ENCODE results near the gene FRZB.
"Not testable (repeated sequence)": the region's sequence is repeated elsewhere in the genome, so short reads cannot be mapped to it uniquely, and the experiment has no call there.

The FRZB gene, protein sequence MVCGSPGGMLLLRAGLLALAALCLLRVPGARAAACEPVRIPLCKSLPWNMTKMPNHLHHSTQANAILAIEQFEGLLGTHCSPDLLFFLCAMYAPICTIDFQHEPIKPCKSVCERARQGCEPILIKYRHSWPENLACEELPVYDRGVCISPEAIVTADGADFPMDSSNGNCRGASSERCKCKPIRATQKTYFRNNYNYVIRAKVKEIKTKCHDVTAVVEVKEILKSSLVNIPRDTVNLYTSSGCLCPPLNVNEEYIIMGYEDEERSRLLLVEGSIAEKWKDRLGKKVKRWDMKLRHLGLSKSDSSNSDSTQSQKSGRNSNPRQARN

DNA sequence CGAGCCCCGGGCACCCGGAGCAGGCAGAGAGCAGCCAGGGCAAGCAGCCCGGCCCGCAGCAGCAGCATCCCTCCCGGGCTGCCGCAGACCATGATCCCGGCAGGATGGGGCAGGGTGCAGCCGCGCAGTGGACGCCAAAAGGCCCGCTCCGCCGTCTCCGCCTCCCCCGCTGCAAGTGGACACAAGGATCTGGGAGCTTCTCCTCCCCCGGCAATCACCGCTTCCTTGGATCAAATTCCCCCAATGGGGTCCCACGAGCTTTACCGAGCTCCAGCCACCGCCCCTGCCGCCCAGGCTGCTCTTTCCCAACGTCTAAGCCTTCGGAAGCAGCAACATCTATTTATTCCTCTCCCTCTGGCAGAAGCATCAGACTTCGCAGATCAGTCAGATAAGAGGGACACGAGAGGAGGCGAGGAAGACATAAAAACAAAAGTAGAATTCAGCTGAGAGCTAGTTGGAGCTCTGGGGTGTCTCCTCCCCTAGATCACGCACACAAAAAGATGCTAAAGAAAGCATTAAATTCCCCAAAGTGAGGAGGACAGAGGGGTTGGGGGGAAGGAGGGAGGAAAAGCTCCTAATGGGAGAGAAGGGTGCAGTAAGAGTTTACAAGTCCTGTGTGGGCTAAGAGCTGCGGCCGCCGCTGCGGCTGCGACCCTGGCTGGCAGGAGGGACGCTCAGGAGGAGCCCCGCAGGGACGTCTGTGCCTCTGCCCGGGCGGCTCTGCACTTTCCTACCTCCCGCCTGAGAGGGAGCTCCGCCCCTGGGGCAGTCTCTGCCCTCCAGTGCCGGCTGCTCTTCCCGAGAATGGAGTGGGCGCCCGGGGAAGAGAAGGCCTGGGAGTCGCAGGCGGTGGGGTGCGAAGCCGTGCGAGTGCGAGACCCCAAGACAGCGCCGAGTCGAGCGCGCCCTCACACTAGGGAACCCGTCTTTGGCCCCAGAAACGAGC lies at the start of gene FRZB:
FRZB (minus strand) TSS at position 177 of the 946 bp plus-strand sequence; CDS start at position 92, 85 bp downstream.
- no peak for DNase-seq

DNA sequence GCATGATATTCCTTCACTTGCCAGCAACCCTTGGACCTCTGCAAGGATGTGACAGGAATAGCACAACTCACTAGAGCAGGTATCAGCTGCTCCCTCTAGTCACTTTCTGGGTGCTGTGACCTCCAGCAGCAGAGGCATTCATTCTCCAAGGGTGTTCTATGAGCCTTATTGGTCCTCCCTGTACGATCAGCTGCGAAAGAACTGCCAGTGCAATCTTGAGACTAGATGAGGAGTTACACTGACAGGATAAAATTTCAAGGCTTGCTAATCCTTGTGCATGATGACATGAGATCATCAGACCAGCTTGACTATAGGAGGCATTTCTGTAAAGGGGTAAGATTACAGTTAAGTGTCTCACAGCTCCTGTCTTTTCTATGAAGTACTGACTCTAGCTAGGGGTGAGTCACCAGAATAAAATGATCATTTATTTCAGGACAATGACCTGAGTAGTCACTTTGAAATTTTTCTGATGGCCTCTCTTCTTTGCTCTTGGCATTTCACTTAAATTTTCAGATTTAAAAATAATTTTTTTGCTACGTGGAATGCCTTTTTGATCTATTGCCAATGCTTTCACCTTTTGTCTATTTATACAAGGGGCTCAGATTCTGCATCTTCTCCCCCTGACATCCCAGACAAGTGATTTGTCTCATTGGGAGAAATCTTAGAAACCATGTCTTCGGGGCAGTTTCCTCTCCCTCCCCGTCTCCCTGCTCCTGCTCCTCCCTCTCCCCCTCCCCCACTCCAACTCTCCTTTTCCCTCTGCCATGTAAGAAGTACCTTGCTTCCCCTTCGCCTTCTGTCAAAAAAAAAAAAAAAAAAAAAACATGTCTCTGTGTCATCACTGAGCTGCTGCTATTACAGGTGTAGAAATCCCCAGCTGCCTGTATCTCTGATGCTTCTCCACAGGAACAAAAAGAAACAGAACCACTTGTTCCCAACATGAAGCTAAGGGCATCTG lies 49.2 kb upstream of the FRZB start:
- no peak for DNase-seq

DNA sequence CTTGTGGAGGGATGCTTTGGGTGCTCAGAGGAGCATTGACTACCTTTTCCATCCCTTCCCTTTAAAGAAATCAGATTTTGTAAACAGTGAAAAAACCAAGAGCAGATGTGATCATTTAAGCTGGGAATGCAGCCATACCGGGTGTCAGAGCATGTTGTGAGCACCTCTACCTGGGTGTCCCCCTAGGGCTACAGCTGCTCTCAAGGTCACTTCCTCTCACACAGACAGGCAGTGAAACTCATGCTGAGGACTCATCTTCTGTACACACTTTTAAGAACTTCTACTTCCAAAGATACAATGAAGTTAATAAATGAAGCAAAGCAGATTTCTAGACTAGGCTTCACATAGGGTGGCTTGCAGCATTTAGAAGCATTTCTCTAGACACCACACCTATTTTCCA lies 48.4 kb upstream of the FRZB start:
- DNase-seq, result no peak

DNA sequence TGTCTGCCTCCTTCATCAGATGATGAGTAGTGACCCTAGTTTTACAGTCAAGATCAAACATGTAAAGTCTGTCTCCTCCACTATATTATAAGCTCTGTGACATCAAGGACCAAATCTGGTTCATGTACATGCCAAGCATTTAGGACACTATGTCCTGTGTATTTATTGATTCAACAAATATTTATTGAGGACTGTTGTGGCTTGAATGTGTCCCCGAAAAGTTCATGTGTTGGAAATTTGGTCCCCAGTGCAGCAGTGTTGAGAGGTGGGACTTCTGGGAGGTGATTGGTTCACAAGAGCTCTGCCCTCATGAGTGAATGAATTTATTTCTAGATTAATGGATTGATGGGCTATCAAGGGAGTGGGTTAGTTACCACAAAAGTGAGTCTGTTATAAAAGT lies 46.6 kb upstream of the FRZB start:
- DNase-seq, result no peak

DNA sequence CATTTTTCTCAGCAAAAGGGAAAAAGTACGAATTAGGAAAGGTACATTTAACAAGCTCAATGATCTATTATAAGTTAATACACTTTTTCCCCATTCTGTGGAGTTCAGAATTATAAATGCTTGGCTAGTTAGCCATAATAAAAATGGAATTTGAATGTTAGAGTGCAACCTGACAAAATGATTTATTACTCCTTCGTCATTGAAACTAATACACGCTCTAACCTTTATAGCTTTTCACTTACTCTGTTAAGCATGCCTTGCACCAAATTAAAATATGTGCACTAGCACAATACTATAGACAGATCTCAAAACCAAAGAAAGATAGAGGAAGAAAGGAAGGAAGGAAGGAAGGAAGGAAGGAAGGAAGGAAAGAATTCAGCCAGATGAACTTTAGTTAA lies 46.1 kb upstream of the FRZB start:
- DNase-seq, result no peak

DNA sequence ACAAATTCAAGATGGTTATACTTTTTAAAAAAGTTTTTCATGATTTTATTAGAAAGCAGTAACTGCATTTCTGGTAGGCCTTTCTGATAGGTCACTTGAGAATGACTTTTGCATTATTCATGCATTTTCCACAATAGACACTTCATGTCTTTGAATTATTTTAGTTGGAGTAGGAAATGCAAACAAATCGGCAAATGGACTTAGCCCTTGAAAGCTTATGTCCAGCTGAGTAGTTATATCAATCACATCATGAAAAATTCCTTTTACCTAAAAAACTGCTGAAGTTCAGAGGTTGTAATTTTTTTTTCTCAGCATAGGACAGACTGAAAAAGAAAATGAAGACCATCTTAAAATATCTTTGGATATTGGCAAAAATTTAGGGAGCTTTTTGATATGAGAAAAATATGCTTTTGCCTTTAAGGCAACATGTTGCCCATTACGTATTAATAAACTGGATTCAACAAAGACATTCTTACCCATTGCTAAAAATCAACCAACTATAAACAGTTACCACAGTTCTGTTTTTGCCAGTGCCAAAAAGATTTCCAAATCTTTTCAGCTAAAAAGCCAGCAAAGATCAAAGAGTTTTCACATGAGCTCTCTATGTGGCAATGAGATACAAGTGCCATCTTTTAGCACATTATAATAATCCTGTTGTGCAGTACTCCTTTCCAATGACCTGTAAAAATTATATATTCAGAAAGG lies 45.5 kb upstream of the FRZB start:
- DNase-seq, result no peak

DNA sequence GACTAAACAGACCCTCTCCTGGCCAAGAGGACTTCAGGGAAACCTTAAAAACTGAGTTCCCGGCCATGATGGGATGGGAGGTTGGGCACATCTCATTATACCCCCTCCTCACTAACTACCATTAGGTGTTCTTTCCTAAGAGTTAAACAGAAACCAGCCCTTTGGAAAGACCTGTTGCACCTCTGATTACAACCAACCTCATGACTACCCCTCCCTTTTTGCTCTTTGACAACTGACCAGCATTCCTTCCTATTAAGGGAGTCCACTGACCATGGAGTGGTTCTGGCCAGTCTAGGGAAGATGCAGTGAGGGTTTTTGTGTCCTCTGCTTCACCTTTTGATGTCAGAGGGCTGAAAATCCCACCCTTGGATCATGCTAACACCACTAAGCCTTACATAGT lies 44.5 kb upstream of the FRZB start:
- DNase-seq, result no peak

DNA sequence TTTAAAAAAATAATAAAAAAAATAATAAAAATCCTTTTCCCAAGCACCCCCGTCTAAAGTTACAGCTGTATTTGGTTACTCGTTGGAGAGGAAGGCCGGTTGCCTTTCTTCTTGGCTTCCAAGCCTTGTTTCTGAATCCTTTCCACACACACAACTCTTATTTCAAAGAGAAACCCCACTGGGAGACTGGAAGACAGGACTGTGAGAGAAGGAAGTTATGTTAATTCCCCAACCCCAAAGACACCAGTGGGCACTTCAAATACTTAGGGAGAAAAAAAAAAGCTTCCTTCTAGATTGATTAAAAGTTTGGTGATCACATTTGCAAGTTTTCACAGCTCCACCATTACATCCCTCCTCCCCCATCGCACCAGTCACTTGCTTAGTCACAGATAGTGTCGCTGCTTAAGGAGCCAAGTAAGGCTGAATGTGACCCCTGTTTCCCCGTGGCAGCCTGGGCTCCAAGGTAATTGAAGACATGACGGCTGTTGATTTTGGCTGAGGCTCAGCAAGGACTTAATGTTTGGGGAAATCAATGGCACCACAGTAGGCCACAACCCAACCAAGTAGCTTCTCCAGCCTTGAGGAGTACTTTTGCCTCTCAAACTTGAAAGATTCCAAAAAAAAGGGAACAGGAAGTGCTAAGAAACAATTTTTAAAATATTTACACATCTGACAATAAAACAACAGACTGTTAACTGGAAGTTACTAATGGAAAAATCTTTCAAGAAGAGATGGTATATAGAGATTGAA lies 40.8 kb upstream of the FRZB start:
- DNase-seq, result no peak

DNA sequence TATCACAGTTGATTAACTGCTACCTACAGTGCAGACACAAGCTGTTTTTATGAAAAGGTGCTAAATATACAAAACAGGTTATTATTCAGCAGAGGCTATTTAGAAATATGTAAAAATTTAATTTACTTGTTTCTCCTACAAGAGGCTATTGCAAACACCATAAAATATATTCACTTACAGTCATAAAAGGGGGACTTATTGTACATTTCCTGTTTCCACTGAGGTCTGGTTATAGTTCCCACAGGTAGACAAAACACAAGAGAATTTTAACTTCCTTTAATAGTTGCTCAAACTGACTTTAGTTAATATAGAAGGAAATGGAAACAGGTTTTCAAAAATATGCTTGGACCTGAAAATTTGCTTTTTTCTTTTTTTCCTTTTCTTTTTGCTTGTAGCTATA lies 40.0 kb upstream of the FRZB start:
- DNase-seq, result no peak

DNA sequence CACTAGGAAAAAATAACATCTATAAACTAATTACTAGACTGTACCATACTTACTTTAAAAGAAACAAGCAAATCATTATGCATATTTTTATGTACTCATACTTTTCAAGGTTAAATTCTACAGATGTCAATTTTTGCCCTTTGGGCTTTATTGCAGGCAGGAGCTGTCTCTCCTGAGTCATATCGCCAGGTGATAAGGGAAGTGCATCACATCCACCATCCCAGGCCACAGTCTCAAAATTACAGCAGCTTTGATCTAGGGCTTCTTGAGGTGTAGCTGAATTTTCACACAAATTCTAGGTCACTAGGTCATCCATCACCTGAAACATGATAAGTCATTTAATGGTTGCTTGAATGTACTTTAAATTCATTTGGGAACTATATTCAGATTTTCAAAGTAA lies 38.4 kb upstream of the FRZB start:
- no peak for DNase-seq

DNA sequence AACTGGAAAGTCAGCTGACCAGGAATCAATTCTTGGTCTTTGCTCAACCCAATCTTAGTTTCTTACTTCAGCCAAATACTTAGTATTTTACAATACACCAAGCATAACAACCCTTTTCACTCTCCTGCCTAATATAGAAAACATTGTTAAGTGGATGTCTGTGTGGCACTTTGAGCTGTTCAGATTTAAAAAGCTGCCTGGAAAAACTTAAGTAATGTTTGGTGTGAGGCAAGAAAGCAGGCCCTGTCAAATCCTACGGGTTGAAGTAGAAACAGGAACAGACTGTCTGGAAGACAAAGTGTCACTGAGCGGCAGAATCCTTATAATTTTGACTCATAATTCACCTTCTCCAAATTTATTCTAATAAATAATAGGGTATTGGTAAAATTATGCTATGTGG lies 37.1 kb upstream of the FRZB start:
- DNase-seq, result no peak

DNA sequence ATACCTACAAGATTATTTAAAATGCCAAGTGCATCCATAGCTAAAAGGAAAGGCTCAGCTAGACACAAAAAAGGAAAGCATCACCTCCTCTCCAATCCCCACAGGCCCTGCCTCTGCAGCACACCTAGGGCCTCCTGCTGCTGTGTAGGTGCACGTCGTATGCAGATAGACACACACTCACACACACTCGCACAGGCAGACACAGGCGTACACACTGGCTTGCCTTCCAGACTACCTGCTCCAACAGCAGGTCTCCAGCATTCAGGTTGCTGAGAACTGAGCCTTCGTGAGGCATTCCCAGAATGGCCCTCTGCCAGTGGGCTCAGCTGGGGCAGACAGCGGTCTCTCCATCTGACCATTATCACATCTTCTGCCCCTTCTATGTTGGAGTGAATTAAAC lies 35.3 kb upstream of the FRZB start:
- no peak for DNase-seq

DNA sequence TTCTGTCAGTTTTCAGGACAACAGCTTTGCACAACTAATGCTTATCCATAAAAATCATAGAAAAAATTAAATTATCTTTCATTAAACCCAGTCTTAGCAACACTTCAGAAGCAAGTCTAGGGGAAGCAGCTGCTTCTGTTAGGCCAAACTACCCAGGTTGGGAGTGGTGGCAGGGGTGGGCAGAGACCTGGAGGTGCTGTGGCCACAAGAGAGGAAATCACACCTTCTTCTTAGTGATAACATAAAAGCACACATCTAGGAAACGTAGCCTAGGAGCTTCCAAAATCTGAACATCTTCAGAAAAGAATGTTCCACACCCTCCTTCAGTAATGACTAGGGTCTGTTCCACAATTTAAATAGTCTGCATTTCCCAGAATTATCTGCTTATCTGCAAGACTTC lies 32.3 kb upstream of the FRZB start:
- DNase-seq, result no peak

DNA sequence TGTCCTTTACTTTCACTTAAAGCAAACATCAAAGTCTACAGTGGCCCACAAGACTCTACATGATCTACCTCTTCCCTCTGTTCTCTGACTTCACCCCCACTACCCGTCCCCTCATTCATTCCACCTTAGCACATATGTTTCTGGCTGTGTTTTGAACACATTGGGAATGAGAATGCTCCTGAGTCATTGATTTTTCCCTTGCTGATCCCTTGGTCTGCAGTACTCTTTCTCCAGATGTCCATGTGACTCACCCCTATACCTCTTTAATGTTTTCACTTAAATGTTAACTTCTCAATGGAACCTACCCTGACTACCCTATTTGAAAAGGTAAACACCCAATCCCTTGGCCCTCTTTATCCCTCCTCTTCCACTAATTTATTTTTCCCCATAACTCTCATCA lies 30.7 kb upstream of the FRZB start:
- DNase-seq, result no peak

DNA sequence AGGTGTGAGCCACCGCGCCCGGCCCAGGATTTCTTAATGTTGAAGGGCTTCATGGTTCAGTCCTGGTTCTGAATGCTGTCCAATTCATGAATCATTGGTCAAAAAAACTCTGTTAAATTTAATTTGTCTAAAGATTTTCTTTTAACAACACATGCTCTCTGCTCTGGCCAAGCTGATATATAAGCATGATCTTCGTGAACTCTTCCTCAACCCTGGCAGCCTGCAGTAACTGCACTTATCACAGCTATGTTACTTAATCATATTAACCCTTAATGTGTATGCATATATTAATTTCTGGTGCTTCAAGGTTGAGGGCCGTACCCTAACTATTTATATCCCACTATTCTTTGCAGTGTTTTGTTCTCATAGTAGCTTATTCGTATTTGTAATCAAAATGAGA lies 29.4 kb upstream of the FRZB start:
- no peak for DNase-seq

DNA sequence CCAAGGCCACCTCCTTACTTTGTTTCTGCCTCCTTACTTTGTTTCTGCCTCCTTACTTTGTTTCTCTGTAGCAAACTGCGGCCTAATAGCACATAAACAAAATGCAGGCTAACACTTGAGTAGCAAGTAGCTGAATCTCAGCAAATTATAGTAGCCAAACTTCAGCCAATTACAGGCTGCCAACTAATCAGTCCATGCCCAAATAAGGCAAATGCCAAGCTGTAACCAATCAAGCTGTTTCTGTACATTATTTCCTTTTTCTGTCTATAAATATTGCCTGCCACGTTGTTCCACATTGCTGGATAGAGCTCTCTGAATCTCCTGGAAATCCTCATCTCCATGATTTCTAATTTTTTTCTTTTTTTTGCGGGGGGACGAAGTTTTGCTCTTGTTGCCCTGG lies 28.7 kb upstream of the FRZB start:
- DNase-seq, result no peak

DNA sequence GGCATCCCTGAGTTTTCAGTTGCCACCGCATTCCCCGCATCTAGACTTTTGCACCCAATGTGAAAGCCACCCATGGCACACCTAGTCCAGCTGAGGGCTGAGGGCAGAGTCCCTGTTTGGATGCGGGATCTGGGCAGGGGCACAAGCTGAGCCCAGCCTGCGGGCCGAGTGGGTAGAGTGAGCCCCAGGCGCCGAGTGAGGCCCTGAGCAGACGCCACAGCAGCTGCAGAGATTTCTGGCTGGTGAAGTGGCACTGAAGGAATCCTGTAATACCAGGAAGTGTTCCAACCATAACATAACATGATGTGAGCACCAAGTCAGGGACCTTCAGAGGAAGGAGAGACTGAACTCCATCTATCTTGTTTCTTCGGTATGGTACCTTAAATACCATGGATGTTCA lies 27.7 kb upstream of the FRZB start:
- no peak for DNase-seq

DNA sequence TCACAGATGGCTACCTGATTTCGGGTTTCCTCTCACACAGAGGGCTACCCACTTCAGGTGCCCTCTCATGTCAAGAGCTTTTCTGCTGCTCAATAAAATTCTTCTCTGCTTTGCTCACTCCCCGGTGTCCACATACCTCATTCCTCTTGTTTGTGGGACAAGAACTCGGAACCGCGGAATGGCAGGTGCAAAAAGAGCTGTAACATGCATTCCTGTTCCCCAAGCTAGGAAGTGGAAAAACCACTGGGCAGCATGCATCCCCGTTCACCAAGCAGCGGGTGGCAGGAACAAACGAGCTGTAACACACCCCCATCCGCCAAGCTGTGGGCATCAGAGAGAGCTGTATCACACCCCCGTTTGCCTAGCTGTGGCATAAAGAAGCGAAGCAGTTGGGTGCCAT lies 27.2 kb upstream of the FRZB start:
- no peak for DNase-seq

DNA sequence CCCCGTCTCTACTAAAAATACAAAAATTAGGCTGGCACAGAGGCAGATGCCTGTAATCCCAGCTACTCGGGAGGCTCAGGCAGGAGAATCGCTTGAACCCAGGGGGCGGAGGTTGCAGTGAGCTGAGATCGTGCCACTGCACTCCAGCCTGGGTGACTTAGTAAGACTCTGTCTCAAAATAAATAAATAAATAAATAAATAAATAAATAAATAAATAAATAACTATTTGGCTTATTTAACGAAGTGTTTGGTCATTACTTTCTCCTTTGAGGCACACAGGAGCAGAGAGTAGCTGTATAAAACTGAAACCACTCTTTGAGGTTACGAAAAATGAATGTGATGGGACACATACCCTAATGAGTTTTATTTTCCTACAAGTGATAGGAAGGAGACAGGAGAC lies 26.6 kb upstream of the FRZB start:
- DNase-seq, result not testable (repeated sequence)

DNA sequence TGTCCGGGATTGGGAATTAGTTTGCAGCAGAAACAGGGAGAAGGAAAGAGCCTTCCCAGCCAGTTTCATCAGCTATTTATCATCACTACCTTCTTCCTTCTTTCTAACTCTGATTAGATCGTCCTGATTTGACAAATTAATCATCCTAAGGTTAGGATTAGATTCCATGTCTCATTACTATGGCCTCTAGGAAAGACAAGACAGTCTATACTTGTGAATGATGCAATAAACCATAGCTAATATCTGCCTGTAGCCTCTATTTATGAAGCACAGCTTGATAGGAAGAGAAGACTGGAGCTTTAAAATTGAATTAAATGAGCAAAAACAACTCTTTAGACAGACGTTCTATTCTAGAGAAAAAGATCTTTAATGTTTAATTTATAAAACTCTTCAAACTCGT lies 25.2 kb upstream of the FRZB start:
- DNase-seq, result no peak

DNA sequence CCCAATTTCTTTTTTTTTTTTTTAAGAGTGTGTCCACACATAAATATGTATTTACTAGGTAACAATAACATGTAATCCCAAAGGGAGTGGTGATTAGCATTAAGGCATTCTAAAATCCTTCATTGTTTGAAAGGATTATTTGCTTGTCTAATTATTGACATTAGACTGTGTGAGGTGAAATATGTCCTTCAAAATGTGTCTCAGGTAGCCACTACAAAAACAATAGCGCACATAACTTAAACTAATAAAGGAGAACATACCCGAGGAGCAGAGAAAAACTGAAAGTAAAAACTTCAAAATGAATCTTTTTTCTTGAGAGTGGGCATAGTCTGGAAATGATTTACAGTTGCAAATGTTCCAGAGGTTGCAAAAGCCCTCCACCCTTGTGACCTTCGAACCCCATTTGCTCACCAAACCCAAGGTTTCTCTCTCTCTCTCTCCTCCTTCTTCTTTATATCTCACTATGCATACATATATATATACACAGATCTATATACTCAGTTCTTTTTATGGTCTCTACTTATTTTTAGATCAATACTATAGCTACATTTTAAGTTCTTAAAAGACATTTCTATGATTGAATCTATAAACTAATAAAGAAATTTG lies 24.4 kb upstream of the FRZB start:
- no peak for DNase-seq
